Measurements from ENCODE around the gene EIF4G3.
"Not testable (repeated sequence)": the region's sequence is repeated elsewhere in the genome, so short reads cannot be mapped to it uniquely, and the experiment has no call there.

EIF4G3 gene

DNA sequence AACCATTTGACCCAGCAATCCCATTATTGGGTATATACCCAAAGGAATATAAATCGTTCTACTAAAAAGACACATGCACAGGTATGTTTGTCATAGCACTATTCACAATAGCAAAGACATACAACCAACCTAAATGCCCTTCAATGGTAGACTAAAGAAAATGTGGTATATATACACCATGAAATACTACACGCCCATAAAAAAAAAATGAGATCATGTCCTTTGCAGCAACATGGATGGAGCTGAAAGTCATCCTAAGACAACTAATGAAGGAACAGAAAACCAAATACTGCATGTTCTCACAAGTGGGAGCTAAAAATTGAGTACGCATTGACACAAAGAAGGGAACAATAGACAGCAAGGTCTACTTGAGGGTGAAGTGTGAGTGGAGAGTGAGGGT lies 72.0 kb downstream of the EIF4G3 start:
- FAIRE-seq, result no peak

DNA sequence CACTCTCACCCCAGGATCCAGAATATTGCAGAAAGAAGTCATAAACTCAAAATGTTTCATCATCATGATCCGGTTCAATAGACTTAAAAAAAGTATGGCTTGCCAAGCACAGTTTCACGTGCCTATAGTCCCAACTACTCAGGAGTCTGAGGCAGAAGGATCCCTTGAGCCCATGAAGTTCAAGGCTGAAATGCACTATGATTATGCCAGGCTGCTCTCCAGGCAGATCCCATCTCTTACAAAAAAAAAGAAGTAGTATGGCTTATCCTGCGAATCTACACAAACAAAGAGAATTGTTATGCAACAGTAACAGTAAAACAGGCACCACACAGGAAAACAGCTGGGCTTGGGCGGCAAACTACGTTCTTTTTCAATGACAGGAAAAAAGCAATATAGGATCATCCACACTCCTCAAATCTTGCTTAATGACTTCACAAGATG lies 76.2 kb downstream of the EIF4G3 start:
- no peak for FAIRE-seq

DNA sequence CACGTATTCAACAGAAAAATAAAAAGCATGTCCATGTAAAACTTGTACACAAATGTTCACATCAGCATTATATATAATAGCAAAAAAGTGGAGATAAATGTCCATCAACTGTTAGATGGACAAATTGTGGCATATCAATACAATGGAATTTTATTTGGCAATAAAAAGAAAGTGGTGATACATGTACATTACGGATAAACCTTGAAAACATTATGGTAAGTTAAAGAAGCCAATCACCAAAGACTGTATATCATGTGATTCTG lies 76.9 kb downstream of the EIF4G3 start:
- no peak for FAIRE-seq

DNA sequence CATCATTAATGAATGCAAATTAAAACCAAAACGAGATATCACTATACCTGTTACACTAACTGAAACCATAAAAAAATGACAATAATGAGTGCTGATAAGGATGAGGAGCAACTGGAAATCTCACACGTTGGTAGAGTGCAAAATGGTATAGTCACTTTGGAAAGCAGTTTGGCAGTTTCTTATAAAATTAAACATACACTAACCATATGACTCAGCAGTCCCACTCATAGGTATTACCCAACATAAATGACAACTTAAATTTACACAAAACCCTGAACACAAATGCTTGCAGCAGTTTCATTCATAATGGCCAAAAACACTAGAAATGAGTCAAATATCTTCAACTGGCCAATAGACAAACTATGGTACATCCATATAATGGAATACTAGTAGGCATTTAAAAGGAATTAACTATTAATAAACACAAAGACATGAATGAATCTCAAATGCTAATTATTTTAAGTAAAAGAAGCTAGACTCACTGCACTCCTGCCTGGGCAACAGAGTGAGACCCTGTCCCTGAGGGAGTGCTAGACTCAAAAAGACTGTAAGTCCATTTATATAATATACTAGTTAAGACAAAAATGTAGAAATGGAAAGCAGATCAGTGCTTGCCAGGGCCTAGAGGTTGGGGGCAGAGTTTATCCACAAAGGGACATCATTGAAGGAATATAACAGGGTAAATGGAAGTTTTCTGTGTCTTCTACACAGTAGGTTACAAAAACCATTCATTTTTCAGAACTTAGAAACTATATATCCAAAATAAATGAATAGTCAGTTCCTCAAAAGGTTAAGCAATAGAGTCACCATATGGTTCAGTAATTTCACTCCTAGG lies 77.4 kb downstream of the EIF4G3 start:
- no peak for FAIRE-seq

- no peak for FAIRE-seq
These were observed 78.3 kb downstream of the EIF4G3 start for GRCh38 chr1:21098186-21098915.

DNA sequence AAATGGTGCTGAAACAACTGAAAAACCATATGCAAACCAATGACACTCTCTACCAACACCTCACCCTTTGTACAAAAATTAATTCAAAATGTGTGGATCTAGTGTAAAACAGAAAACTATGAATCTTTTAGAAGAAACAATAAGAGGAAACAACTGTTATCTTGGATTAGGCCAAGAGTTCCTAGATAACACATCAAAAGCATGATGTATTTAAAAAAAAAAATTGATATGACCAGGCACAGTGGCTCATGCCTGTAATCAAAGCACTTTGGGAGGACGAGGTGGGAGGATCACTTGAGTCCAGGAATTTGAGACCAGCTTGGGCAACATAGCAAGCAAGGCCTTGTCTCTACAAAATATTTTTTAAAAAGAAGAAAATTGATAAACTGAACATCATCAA lies 79.0 kb downstream of the EIF4G3 start:
- no peak for FAIRE-seq

DNA sequence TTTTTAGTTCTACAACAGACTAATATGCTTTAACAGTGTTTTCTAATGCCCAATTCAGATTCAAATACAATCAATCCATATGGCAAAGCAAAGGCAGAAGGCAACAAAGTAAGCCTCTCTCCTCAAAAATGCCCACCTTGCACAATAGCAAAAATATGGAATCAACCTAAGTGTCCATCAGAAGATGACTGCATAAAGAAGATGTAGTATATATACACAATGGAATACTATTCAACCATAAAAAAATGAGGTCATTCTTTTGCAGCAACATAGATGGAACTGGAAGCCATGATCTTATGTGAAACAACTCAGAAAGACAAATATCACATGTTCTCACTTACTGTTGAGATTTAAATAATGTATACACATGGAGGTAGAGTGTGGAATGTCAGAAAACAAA lies 80.7 kb downstream of the EIF4G3 start:
- no peak for FAIRE-seq

GRCh38 chr1:21094282-21094681 lies 82.4 kb downstream of the EIF4G3 start:
- not testable (repeated sequence) for FAIRE-seq

- not testable (repeated sequence) for FAIRE-seq
These were observed 83.3 kb downstream of the EIF4G3 start for GRCh38 chr1:21093271-21093958.

DNA sequence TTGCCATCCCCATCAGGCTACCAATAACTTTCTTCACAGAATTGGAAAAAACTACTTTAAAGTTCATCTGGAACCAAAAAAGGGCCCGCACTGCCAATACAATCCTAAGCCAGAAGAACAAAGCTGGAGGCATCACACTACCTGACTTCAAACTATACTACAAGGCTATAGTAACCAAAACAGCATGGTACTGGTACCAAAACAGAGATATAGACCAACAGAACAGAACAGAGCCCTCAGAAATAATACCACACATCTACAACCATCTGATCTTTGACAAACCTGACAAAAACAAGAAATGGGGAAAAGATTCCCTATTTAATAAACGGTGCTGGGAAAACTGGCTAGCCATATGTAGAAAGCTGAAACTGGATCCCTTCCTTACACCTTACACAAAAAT lies 84.2 kb downstream of the EIF4G3 start:
- not testable (repeated sequence) for FAIRE-seq

- FAIRE-seq, result not testable (repeated sequence)
These were observed 85.5 kb downstream of the EIF4G3 start for GRCh38 chr1:21091053-21091690.

DNA sequence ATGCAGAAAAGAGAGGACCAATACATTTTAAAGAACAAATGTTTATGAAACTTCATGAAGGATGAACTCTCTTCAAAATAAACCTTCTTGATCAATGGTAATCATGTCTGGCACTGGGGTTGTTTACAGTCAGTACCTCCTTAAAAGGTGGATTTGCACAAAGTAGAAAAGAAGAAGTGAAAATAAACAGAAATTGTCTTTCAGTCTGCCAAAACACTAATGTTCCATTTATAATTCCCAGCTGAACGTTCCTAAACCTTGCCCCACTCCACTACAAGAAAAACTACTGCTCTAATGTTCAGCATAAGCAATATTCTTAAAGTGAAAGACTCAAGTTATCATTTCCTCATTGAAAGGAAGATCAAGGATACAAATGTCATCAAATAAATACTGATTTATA lies 86.2 kb downstream of the EIF4G3 start:
- no peak for FAIRE-seq

DNA sequence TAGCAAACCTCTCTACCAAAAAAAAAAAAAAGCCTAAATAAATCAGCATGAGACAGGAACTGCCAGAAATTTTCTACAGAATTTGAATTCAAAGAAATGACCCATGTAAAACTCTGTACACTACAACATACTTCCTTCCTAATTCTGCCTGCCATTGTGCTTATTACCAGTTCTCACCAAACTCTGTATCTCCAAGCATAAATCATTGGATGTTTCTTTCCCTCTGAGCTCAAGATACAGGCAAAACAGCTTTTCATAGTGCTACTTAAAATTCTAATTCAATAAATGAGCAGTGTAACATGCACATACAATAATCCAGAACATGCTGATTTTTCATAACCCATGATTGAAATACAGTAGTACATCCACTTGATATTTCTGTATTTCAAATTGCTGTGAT lies 87.0 kb downstream of the EIF4G3 start:
- FAIRE-seq, result no peak

- no peak for FAIRE-seq
These were observed 87.4 kb downstream of the EIF4G3 start for GRCh38 chr1:21089299-21089698.

DNA sequence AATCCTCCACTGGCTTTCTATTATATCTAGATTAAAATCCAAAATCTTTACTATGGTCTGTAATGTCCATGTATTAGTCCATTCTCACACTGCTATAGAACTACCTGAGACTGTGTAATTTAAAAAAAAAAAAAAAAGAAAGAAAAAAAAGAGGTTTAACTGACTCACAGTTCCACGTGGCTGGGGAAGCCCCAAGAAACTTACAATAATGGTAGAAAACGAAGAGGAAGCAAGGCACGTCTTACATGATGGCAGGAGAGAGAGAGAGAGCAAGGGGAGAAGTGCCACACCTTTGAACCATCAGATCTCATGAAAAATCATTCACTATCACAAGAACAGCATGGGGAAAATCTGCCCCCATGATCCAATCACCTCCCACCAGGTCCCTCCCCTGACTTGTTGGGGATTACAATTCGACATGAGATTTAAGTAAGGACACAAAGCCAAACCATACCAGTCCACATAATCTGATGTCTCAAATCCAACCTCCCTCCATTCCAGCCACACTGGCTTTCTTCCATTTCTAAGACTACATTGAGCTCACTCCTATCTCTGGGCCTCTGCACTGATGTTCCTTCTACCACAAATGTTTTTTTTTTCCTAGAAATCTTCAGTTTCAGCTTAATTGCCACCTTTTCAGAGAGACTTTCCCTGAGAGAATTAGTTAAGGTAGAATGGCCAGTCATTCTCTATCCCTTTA lies 92.4 kb downstream of the EIF4G3 start:
- FAIRE-seq, result no peak

- no peak for FAIRE-seq
These were observed 94.6 kb downstream of the EIF4G3 start for GRCh38 chr1:21082073-21082472.

DNA sequence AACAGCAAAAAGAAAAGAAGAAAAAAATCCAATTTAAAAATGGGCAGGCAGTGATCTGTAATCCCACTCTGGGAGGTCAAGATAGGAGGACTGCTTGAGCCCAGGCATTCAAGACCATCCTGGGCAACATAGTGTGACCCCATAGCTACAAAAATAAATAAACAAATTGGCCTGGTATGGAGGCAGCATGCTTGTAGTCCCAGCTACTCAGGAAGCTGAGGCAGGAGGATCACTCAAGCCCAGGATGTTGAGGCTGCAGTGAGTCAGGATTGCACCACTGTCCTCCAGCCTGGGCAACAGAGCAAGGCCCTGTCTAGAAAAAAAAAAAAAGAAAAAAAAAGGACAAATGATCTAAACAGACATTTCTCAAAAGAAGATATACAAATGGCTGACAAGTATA lies 99.6 kb downstream of the EIF4G3 start:
- FAIRE-seq, result no peak

- no peak for FAIRE-seq
These were observed 104.0 kb downstream of the EIF4G3 start for GRCh38 chr1:21072721-21073120.

GRCh38 chr1:21069549-21069948 lies 107.1 kb downstream of the EIF4G3 start:
- FAIRE-seq, result peak; percentile 46

DNA sequence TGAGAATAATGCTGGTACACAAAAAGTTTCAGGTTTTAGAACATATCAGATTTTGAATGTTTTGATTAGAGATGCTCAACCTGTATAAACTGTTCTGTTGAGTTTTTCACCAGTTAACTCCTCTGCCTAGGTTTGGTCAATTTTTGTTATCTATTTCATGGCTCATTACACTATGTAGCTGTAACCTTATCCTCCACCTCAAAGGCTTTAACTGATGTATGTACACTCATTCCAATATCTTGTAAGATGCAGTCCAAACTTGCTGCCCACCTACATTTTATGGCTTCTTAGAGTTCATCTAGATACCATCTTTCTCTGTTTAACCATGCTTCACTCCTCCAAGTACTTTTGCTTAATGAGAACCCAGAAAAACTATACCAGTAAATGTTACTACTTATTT lies 107.8 kb downstream of the EIF4G3 start:
- FAIRE-seq, result peak; percentile 46

DNA sequence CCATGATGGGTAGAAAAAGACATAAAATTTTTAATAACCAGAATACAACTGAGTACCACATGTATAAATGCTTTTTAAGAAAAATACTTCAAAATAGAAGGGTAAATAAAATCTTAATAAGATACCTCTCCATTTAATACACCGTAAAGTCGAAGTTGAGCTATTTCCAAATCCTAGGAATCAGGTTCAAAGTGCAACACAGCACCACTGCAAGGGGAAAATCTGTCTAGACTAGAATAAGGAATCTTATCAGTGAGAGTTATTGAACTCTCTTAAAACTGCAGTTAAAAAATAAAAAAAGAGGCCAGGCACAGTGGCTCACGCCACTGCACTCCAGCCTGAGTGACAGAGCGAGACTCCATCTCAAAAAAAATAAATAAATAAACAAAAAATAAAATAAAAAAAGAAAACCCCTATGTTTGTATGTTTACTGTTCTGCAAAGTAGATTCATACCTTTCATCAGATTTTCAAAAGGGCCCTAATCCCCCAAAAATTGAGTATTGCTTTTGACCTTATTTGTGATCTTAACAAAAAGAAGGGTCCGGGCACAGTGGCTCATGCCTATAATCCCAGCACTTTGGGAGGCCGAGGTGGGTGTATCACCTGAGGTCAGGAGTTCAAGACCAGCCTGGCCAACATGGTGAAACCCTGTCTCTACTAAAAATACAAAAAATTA lies 109.0 kb downstream of the EIF4G3 start:
- FAIRE-seq, result no peak
